Fibroblast of the aortic adventitia (primary cell): ENCODE results near the gene CABP5. TPM values are rescaled to one million over a fixed set of nuclear protein-coding genes. Genes with fewer than 3 reads are reported as not detected.

Experiments used
- DNase-seq: peaks from one replicate; pipeline ENCODE4 v3.0.0-alpha.2; 2010; ENCODE audit warnings: low read depth
- H3K4me3 ChIP-seq: 2 replicates; pipeline ENCODE4 v1.5.1; 2011; ENCODE audit warnings: low read depth, mild to moderate bottlenecking, control low read depth, low read length, moderate library complexity
- CTCF ChIP-seq: IDR thresholded peaks from 2 replicates; pipeline ENCODE4 v1.5.1; 2011; ENCODE audit warnings: mild to moderate bottlenecking, low read length, control low read depth, inconsistent platforms; ENCODE audit not compliant: insufficient read depth
- total RNA-seq: library from RNA; depleted of rRNA; stranded (reverse); fragments of >200 nt; gene quantifications from 2 replicates; pipeline ENCODE4 v1.2.3, GENCODE V29; 2012; ENCODE audit warnings: low replicate concordance

Gene CABP5
- total RNA-seq, 1 donor, result not detected

- TF ChIP-seq CTCF, result no peak
- H3K4me3 ChIP-seq, result no peak overlapping the region
- no peak for DNase-seq
Measured at GRCh38 chr19:47991191-47991808, 52.6 kb downstream of the CABP5 start.

Other genes starting within 250 kb of the CABP5 start
- gene TPRX1, start 239.5 kb downstream of the CABP5 start, total RNA-seq, result not detected in 2 replicates
- gene CRX, start 222.1 kb downstream of the CABP5 start, total RNA-seq, result not detected in 2 replicates
- gene TPRX2, start 184.8 kb downstream of the CABP5 start, total RNA-seq, result not detected in 2 replicates
- gene SULT2A1, start 157.8 kb downstream of the CABP5 start, total RNA-seq, result not detected in 2 replicates
- gene BSPH1, start 51.9 kb downstream of the CABP5 start, total RNA-seq, result not detected in 2 replicates
- gene ELSPBP1, start 49.4 kb downstream of the CABP5 start, total RNA-seq, result not detected in 2 replicates
- gene PLA2G4C, start 66.7 kb upstream of the CABP5 start, total RNA-seq, result 6.3 and 23.6 TPM in 2 replicates
- gene LIG1, start 126.3 kb upstream of the CABP5 start, total RNA-seq, result 9.0 and 27.3 TPM in 2 replicates
- gene ZSWIM9, start 126.6 kb upstream of the CABP5 start, total RNA-seq, result 2.7 and 4.3 TPM in 2 replicates
- gene CARD8, start 211.8 kb upstream of the CABP5 start, total RNA-seq, result 13.8 and 27.8 TPM in 2 replicates
- 0.08 and 0.54 TPM in 2 replicates for gene ZNF114, start 226.0 kb upstream of the CABP5 start, total RNA-seq